T1000 (cell line): Measurements from ENCODE around the gene ANKRD37.
"Not testable (repeated sequence)": the region's sequence is repeated elsewhere in the genome, so short reads cannot be mapped to it uniquely, and the experiment has no call there.

ENCODE experiments used
- DNase-seq: peaks from one replicate; lab custom pipeline; 2025; ENCODE audit warnings: mixed read lengths; lab: John Stamatoyannopoulos, UW

The ANKRD37 gene

GRCh38 chr4:185396724-185397385, at the start of gene ANKRD37:
TSS of gene ANKRD37 (plus strand) at chr4:185396841. CDS start at chr4:185396924, 83 bp downstream.
- no peak for DNase-seq

GRCh38 chr4:185346975-185347601, 49.6 kb upstream of the ANKRD37 start:
- no peak for DNase-seq

GRCh38 chr4:185351691-185352090, 45.0 kb upstream of the ANKRD37 start:
- no peak for DNase-seq

- DNase-seq, result no peak
Observed at GRCh38 chr4:185352202-185352601, 44.4 kb upstream of the ANKRD37 start.

GRCh38 chr4:185352741-185353140, 43.9 kb upstream of the ANKRD37 start:
- DNase-seq, result no peak

GRCh38 chr4:185357211-185357610, 39.4 kb upstream of the ANKRD37 start:
- no peak for DNase-seq

GRCh38 chr4:185357733-185358440, 38.8 kb upstream of the ANKRD37 start:
- DNase-seq, result no peak

GRCh38 chr4:185358514-185358913, 38.1 kb upstream of the ANKRD37 start:
- no peak for DNase-seq

GRCh38 chr4:185358959-185359358, 37.7 kb upstream of the ANKRD37 start:
- no peak for DNase-seq

GRCh38 chr4:185359767-185360446, 36.7 kb upstream of the ANKRD37 start:
- DNase-seq, result no peak

- no peak for DNase-seq
Observed at GRCh38 chr4:185361872-185362271, 34.8 kb upstream of the ANKRD37 start.

- DNase-seq, result not testable (repeated sequence)
Observed at GRCh38 chr4:185362570-185362969, 34.1 kb upstream of the ANKRD37 start.

- no peak for DNase-seq
Observed at GRCh38 chr4:185363251-185363650, 33.4 kb upstream of the ANKRD37 start.

GRCh38 chr4:185364886-185365285, 31.8 kb upstream of the ANKRD37 start:
- no peak for DNase-seq

- no peak for DNase-seq
Observed at GRCh38 chr4:185369731-185370130, 26.9 kb upstream of the ANKRD37 start.

- DNase-seq, result no peak
Observed at GRCh38 chr4:185370268-185370949, 26.2 kb upstream of the ANKRD37 start.

GRCh38 chr4:185371702-185372101, 24.9 kb upstream of the ANKRD37 start:
- no peak for DNase-seq

- DNase-seq, result no peak
Observed at GRCh38 chr4:185374027-185374426, 22.6 kb upstream of the ANKRD37 start.

GRCh38 chr4:185374573-185374972, 22.1 kb upstream of the ANKRD37 start:
- DNase-seq, result no peak

GRCh38 chr4:185378264-185378663, 18.4 kb upstream of the ANKRD37 start:
- DNase-seq, result no peak

- no peak for DNase-seq
Observed at GRCh38 chr4:185379326-185380295, 17.0 kb upstream of the ANKRD37 start.
